ENCODE measurements around the gene S100A16. TPM values are rescaled to one million over a fixed set of nuclear protein-coding genes. Genes with fewer than 3 reads are reported as not detected.
A peak's percentile ranks its signal among the peaks of the same experiment; 100 is the strongest.

S100A16 gene
- total RNA-seq (10 to 100 TPM; 28.8 to 68.2 (median 40.2) TPM), polyA plus RNA-seq (100 to 1,000 TPM in 1 of 2 donors, 10 to 100 TPM in 1; 98.6 to 176 TPM)
- long read RNA-seq, donor 1, transcript S100A16-203 (3 exons, 956 nt): minor isoform, 11 of 42 reads
- long read RNA-seq, donor 1, transcript S100A16-204 (3 exons, 1,118 nt): major isoform, 25 of 42 reads
- long read RNA-seq, donor 1, partial matches to known transcripts: 4 of 42 reads
- long read RNA-seq, donor 1, other reads (novel, unspliced or antisense): 2 of 42 reads
- long read RNA-seq, donor 2, transcript S100A16-204 (3 exons, 1,118 nt): major isoform, 28 of 47 reads
- long read RNA-seq, donor 2, transcript S100A16-203 (3 exons, 956 nt): minor isoform, 15 of 47 reads
- long read RNA-seq, donor 2, partial matches to known transcripts: 4 of 47 reads
- long read RNA-seq, donor 2, other reads (novel, unspliced or antisense): 0 of 47 reads
- long read RNA-seq, donor 3, transcript S100A16-203 (3 exons, 956 nt): major isoform, 19 of 41 reads
- long read RNA-seq, donor 3, transcript S100A16-204 (3 exons, 1,118 nt): major isoform, 19 of 41 reads
- long read RNA-seq, donor 3, partial matches to known transcripts: 2 of 41 reads
- long read RNA-seq, donor 3, other reads (novel, unspliced or antisense): 1 of 41 reads

GRCh38 chr1:153612755-153613331 is at the start of gene S100A16:
S100A16 (minus strand) TSS chr1:153613137; CDS start chr1:153608151, 4,986 bp downstream.
- H3K4me1 ChIP-seq: peaks cover 13 to 66% (median 42%) of the 10 kb centered on the region in 9 donors
- peaks cover 0 to 1% (median 0%) of the 10 kb centered on the region in 9 donors for H3K36me3 ChIP-seq
- peak within 1 kb of the TSS; percentile 30 to 67 (median 58) for H3K4me3 ChIP-seq
- no peaks in the 10 kb centered on the region for H3K9me3 ChIP-seq
- intact Hi-C loops (cut with DNase I): loop anchor here in 2 of 10 donors (5.0 to 10.0 kb wide), 2 partner anchors 78 to 81 kb away; partner anchors contain the start of gene S100A6 (in 1 of the 2)
- H3K27ac ChIP-seq: peak within 1 kb of the TSS; percentile 41 to 91 (median 86)
- peak; percentile 74 to 80 for DNase-seq
- peak; percentile 53 to 84 (median 72) for ATAC-seq
- TF ChIP-seq CTCF (IDR thresholded peaks at IDR 0.05): no peak
- 37 to 43% methylated on average over 9 of the region's 9 CpGs for WGBS, 2 donors
- H3K27me3 ChIP-seq: no peaks in the 10 kb centered on the region

- intact Hi-C loops (cut with DNase I): loop anchor here in 2 of 10 donors (10.0 kb wide), 1 partner anchor 87 kb away; no protein-coding TSS in a partner anchor
- Histone ChIP-seq H3K4me1 (peaks cover 0 to 20% (median 11%) of the 10 kb centered on the region in 9 donors), H3K27ac (no peak overlapping the region), H3K4me3 (no peak overlapping the region), H3K9me3 (no peaks in the 10 kb centered on the region), H3K36me3 (peaks cover 12 to 76% (median 73%) of the 10 kb centered on the region in 9 donors), H3K27me3 (no peaks in the 10 kb centered on the region)
- 59 to 64% methylated on average over 2 of the region's 2 CpGs for WGBS, 2 donors
- DNase-seq: no peak
- ATAC-seq: no peak
- no peak for TF ChIP-seq CTCF (IDR thresholded peaks at IDR 0.05)
Measured at GRCh38 chr1:153662269-153662668, 49.3 kb upstream of the S100A16 start.

GRCh38 chr1:153661111-153661708 is 48.3 kb upstream of the S100A16 start:
- Histone ChIP-seq H3K4me3 (no peak overlapping the region), H3K4me1 (peaks cover 0 to 20% (median 11%) of the 10 kb centered on the region in 9 donors), H3K27me3 (no peaks in the 10 kb centered on the region), H3K36me3 (peaks cover 3 to 66% (median 63%) of the 10 kb centered on the region in 9 donors), H3K9me3 (no peaks in the 10 kb centered on the region), H3K27ac (no peak overlapping the region)
- intact Hi-C loops (cut with DNase I): loop anchor here in 2 of 10 donors (10.0 kb wide), 1 partner anchor 86 kb away; no protein-coding TSS in a partner anchor
- TF ChIP-seq CTCF (IDR thresholded peaks at IDR 0.05): no peak
- WGBS, 2 donors: 61 to 69% methylated on average over 9 of the region's 9 CpGs
- DNase-seq: no peak
- ATAC-seq: no peak
